Endothelial cell (in vitro differentiated cells): ENCODE measurements around the gene CXCR5. TPM values are rescaled to one million over a fixed set of nuclear protein-coding genes. Genes with fewer than 3 reads are reported as not detected.

Source experiments
- DNase-seq: peaks from one replicate; pipeline ENCODE4 v3.0.0; 2021; ENCODE audit warnings: low spot score
- H3K27ac Mint-ChIP-seq: one replicate; pipeline ENCODE4 v1.8.0; 2021; ENCODE audit warnings: mixed read lengths, inconsistent platforms; ENCODE audit not compliant: unreplicated experiment
- H3K27me3 Mint-ChIP-seq: one replicate; pipeline ENCODE4 v1.8.0; 2021; ENCODE audit warnings: mild to moderate bottlenecking, moderate library complexity, mixed read lengths, inconsistent platforms; ENCODE audit not compliant: unreplicated experiment
- H3K36me3 Mint-ChIP-seq: one replicate; pipeline ENCODE4 v1.8.0; 2021; ENCODE audit warnings: mild to moderate bottlenecking, low read depth, mixed read lengths, inconsistent platforms; ENCODE audit not compliant: unreplicated experiment
- H3K4me1 Mint-ChIP-seq: one replicate; pipeline ENCODE4 v1.8.0; 2021; ENCODE audit warnings: mild to moderate bottlenecking, mixed read lengths, inconsistent platforms; ENCODE audit not compliant: unreplicated experiment
- H3K4me3 Mint-ChIP-seq: one replicate; pipeline ENCODE4 v1.8.0; 2021; ENCODE audit warnings: mild to moderate bottlenecking, mixed read lengths, inconsistent platforms; ENCODE audit not compliant: unreplicated experiment
- H3K9me3 Mint-ChIP-seq: one replicate; pipeline ENCODE4 v1.8.0; 2021; ENCODE audit warnings: mixed read lengths, inconsistent platforms; ENCODE audit not compliant: unreplicated experiment
- CTCF ChIP-seq: fragments of 200-600 bp; sonication (generic); IDR thresholded peaks from one replicate; pipeline ENCODE4 v1.5.0; 2021; ENCODE audit warnings: antibody characterized with exemption; ENCODE audit not compliant: unreplicated experiment
- total RNA-seq: library from RNA; stranded (reverse); fragmentation: NEBNext Ultra II Directional; extraction: Animal tissue kit (Norgen Biotek cat#: 25700); gene quantifications from one replicate; pipeline ENCODE4 v1.2.1, GENCODE V29; 2021; ENCODE audit not compliant: unreplicated experiment

CXCR5 gene
- total RNA-seq, 1 donor from 2014 or later: not detected

GRCh38 chr11:118918128-118918685 is 34.5 kb downstream of the CXCR5 start:
- TF ChIP-seq CTCF: no peak
- Mint-ChIP-seq H3K27me3 (peaks cover 19% of the 10 kb centered on the region), H3K4me1 (peaks cover 50% of the 10 kb centered on the region), H3K4me3 (no peak overlapping the region), H3K9me3 (no peaks in the 10 kb centered on the region), H3K36me3 (no peaks in the 10 kb centered on the region), H3K27ac (peak overlapping the region; percentile 80)
- no peak for DNase-seq

- TF ChIP-seq CTCF: no peak
- peak overlapping the region; percentile 80 for H3K27ac Mint-ChIP-seq
- no peaks in the 10 kb centered on the region for H3K9me3 Mint-ChIP-seq
- H3K4me3 Mint-ChIP-seq: no peak overlapping the region
- peaks cover 53% of the 10 kb centered on the region for H3K4me1 Mint-ChIP-seq
- H3K27me3 Mint-ChIP-seq: peaks cover 19% of the 10 kb centered on the region
- DNase-seq: no peak
- H3K36me3 Mint-ChIP-seq: no peaks in the 10 kb centered on the region
Observed at GRCh38 chr11:118918686-118919280, 35.1 kb downstream of the CXCR5 start.

GRCh38 chr11:118921121-118921928 is 37.6 kb downstream of the CXCR5 start:
- Mint-ChIP-seq H3K27me3 (peaks cover 23% of the 10 kb centered on the region), H3K4me1 (peaks cover 56% of the 10 kb centered on the region), H3K36me3 (peaks cover 2% of the 10 kb centered on the region), H3K9me3 (no peaks in the 10 kb centered on the region), H3K27ac (peak overlapping the region; percentile 64), H3K4me3 (peak overlapping the region; percentile 59)
- TF ChIP-seq CTCF: no peak
- DNase-seq: peak; percentile 21

- H3K27me3 Mint-ChIP-seq: peaks cover 20% of the 10 kb centered on the region
- DNase-seq: peak; percentile 18
- H3K4me1 Mint-ChIP-seq: peaks cover 57% of the 10 kb centered on the region
- peaks cover 3% of the 10 kb centered on the region for H3K36me3 Mint-ChIP-seq
- no peak overlapping the region for H3K4me3 Mint-ChIP-seq
- H3K27ac Mint-ChIP-seq: no peak overlapping the region
- TF ChIP-seq CTCF: no peak
- no peaks in the 10 kb centered on the region for H3K9me3 Mint-ChIP-seq
Observed at GRCh38 chr11:118921929-118922744, 38.4 kb downstream of the CXCR5 start.
